Peyer's patch (tissue), 4 donors: ENCODE results near the gene LURAP1L.
"Not testable (repeated sequence)": the region's sequence is repeated elsewhere in the genome, so short reads cannot be mapped to it uniquely, and the experiment has no call there.

Experiments used
- POLR2A ChIP-seq, 2 donors: fragments of 450-650 bp; IDR thresholded peaks; one replicate each; pipeline ENCODE4 v1.5.1; 2017; ENCODE audit warnings: antibody characterized with exemption in 2 of 2, mild to moderate bottlenecking in 2 of 2, moderate library complexity in 2 of 2
- TF ChIP-seq, protein P1 (sequence below), 6 experiments: fragments of 450-650 bp in 4 of 6; fragments of 200-600 bp in 2 of 6; sonication (generic) in 1 of 6; IDR thresholded peaks; one replicate each; pipeline ENCODE4 v1.5.1; 2017 to 2019; ENCODE audit warnings: antibody characterized with exemption in 6 of 6, mild to moderate bottlenecking in 3 of 6, moderate library complexity in 1 of 6

GRCh38 chr9:12865380-12865779, 90.6 kb downstream of the LURAP1L start:
- TF ChIP-seq, protein P1, sequence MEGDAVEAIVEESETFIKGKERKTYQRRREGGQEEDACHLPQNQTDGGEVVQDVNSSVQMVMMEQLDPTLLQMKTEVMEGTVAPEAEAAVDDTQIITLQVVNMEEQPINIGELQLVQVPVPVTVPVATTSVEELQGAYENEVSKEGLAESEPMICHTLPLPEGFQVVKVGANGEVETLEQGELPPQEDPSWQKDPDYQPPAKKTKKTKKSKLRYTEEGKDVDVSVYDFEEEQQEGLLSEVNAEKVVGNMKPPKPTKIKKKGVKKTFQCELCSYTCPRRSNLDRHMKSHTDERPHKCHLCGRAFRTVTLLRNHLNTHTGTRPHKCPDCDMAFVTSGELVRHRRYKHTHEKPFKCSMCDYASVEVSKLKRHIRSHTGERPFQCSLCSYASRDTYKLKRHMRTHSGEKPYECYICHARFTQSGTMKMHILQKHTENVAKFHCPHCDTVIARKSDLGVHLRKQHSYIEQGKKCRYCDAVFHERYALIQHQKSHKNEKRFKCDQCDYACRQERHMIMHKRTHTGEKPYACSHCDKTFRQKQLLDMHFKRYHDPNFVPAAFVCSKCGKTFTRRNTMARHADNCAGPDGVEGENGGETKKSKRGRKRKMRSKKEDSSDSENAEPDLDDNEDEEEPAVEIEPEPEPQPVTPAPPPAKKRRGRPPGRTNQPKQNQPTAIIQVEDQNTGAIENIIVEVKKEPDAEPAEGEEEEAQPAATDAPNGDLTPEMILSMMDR (IDR thresholded peaks at IDR 0.05), result not testable (repeated sequence)
- not testable (repeated sequence) for TF ChIP-seq POLR2A (IDR thresholded peaks at IDR 0.05)
